Measurements from ENCODE around the gene DRC7. TPM values are rescaled to one million over a fixed set of nuclear protein-coding genes. Genes with fewer than 3 reads are reported as not detected.

The DRC7 gene
- total and polyA plus RNA-seq, 10 of the 15 experiments (the other 5 are each of a cell fraction or from before 2014, with no cell fraction given) = 0.06 to 0.49 (median 0.14) TPM; not detected in 4

DNA sequence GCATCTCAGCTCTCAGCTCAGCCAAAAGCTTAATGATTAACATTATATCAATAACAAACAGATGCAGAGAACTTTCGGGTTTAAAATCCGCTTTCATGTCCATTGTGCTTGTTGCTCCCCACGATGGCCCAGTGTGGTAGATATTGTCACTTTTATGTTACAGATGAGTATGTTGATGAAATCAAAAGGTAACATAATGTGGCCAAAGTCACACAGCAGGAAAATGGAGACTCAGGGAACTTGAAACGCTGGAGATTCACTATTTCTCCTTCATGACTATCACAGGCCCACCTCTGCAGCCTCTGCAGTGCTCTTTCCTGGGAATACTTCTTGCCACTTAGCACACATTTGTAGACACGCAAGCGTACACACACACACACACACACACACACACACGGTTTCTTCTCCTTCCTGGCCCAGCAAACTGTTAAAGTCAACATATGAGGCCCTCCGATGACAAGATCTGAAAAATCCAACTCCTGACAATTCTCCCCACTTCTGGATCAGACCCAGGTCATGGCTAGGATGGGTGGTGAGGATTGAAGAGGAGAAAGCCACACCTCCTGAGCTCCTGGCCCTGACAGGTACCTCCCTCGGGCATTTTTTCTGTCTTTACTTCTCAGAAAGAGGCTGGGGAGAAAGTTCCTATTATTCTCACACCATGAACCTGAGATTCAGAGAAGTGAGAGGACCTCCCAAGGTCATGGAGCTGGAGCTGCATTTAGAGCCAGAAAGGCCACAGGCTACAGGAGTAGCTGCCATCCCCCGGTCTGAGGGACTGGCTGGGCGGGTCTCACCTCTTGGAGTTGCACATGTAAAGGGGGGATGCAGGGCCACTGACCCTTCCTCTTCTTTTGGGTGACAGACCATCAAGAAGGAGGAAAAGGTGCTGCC lies 9.7 kb downstream of the DRC7 start:
- intact Hi-C loops (cut with micrococcal nuclease; ENCODE audit: unreplicated experiment) (no loop called here), in situ Hi-C loops (cut with MboI) (no loop called here)
- Histone ChIP-seq H3K9ac (ENCODE audit: control insufficient read depth, insufficient read depth, low read length) (no peak overlapping the region), H4K20me1 (ENCODE audit: control insufficient read depth, insufficient read depth) (no peaks in the 10 kb centered on the region), H2AFZ (ENCODE audit: control insufficient read depth, low read depth, low read length) (no peak overlapping the region), H3K27me3 (replicated peaks in 1 of 2; ENCODE audit: control insufficient read depth in 2 of 2, insufficient read depth in 2 of 2, low read length in 1 of 2) (no peaks in the 10 kb centered on the region; a peak in 1 of 4 replicates), H3K4me1 (ENCODE audit: control insufficient read depth, insufficient read depth, low read length) (no peaks in the 10 kb centered on the region), H3K9me3 (replicated peaks; ENCODE audit: control insufficient read depth, insufficient read depth, low read length) (no peaks in the 10 kb centered on the region), H3K36me3 (ENCODE audit: control insufficient read depth in 2 of 2, insufficient read depth in 2 of 2, low read length in 1 of 2) (no peaks in the 10 kb centered on the region), H3K4me3 (no peak overlapping the region), H3K27ac (ENCODE audit: control insufficient read depth, insufficient read depth) (no peak overlapping the region), H3K79me2 (ENCODE audit: control insufficient read depth, insufficient read depth, low read length) (no peaks in the 10 kb centered on the region), H3K4me2 (ENCODE audit: control insufficient read depth, insufficient read depth) (no peak overlapping the region)
- 37% methylated on average over 11 of the region's 11 CpGs for WGBS (ENCODE audit: insufficient coverage, insufficient replicate concordance, low lambda C conversion rate, missing lambda C conversion rate)
- ChIA-PET CTCF (no interaction called here), SMC1A (ENCODE audit: uncharacterized antibody, unreplicated experiment) (no interaction called here), RAD21 (ENCODE audit: unreplicated experiment) (interaction anchor here (0.6 kb wide), 1 partner anchor 419 kb away, joined by 3 read pairs; no protein-coding TSS in a partner anchor), POLR2A (interaction anchor here (0.6 kb wide), 2 partner anchors 167 to 228 kb away, joined by 3 to 4 read pairs; no protein-coding TSS in a partner anchor)
- ATAC-seq (peak; percentile 60), FAIRE-seq (no peak), DNase-seq (ENCODE audit: low read depth, low spot score) (no peak)
- no TSS peak for BruUV-seq (replicated peaks)
- TF ChIP-seq RAD21 (IDR thresholded peaks at IDR 0.05; ENCODE audit: insufficient read depth, low read depth, low read length) (no peak), ESRRA (IDR thresholded peaks at IDR 0.05; ENCODE audit: low read length) (no peak), NFYB (IDR thresholded peaks at IDR 0.05; ENCODE audit: insufficient read depth, low read depth, low read length) (no peak), CBX5 (IDR thresholded peaks at IDR 0.05; ENCODE audit: low read depth) (no peak), POU2F2 (IDR thresholded peaks at IDR 0.05; ENCODE audit: borderline replicate concordance, low read depth, low read length) (no peak), JUND (IDR thresholded peaks at IDR 0.05; ENCODE audit: low read depth, low read length) (no peak), MEF2A (IDR thresholded peaks at IDR 0.05; ENCODE audit: insufficient read depth, low read depth, low read length) (no peak), SMAD1 (IDR thresholded peaks at IDR 0.05; ENCODE audit: low read depth, partially characterized antibody) (no peak), TARDBP (IDR thresholded peaks at IDR 0.05; ENCODE audit: borderline replicate concordance) (no peak), SIX5 (IDR thresholded peaks at IDR 0.05; ENCODE audit: low read depth, low read length, severe bottlenecking) (no peak)
- TF ChIP-seq, protein P1, sequence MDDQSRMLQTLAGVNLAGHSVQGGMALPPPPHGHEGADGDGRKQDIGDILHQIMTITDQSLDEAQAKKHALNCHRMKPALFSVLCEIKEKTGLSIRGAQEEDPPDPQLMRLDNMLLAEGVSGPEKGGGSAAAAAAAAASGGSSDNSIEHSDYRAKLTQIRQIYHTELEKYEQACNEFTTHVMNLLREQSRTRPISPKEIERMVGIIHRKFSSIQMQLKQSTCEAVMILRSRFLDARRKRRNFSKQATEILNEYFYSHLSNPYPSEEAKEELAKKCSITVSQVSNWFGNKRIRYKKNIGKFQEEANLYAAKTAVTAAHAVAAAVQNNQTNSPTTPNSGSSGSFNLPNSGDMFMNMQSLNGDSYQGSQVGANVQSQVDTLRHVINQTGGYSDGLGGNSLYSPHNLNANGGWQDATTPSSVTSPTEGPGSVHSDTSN (IDR thresholded peaks at IDR 0.05; ENCODE audit: insufficient replicate concordance, low read depth, low read length) = no peak
- TF ChIP-seq, protein P2, sequence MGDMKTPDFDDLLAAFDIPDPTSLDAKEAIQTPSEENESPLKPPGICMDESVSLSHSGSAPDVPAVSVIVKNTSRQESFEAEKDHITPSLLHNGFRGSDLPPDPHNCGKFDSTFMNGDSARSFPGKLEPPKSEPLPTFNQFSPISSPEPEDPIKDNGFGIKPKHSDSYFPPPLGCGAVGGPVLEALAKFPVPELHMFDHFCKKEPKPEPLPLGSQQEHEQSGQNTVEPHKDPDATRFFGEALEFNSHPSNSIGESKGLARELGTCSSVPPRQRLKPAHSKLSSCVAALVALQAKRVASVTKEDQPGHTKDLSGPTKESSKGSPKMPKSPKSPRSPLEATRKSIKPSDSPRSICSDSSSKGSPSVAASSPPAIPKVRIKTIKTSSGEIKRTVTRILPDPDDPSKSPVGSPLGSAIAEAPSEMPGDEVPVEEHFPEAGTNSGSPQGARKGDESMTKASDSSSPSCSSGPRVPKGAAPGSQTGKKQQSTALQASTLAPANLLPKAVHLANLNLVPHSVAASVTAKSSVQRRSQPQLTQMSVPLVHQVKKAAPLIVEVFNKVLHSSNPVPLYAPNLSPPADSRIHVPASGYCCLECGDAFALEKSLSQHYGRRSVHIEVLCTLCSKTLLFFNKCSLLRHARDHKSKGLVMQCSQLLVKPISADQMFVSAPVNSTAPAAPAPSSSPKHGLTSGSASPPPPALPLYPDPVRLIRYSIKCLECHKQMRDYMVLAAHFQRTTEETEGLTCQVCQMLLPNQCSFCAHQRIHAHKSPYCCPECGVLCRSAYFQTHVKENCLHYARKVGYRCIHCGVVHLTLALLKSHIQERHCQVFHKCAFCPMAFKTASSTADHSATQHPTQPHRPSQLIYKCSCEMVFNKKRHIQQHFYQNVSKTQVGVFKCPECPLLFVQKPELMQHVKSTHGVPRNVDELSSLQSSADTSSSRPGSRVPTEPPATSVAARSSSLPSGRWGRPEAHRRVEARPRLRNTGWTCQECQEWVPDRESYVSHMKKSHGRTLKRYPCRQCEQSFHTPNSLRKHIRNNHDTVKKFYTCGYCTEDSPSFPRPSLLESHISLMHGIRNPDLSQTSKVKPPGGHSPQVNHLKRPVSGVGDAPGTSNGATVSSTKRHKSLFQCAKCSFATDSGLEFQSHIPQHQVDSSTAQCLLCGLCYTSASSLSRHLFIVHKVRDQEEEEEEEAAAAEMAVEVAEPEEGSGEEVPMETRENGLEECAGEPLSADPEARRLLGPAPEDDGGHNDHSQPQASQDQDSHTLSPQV (IDR thresholded peaks at IDR 0.05) = no peak
- TF ChIP-seq, protein P3, sequence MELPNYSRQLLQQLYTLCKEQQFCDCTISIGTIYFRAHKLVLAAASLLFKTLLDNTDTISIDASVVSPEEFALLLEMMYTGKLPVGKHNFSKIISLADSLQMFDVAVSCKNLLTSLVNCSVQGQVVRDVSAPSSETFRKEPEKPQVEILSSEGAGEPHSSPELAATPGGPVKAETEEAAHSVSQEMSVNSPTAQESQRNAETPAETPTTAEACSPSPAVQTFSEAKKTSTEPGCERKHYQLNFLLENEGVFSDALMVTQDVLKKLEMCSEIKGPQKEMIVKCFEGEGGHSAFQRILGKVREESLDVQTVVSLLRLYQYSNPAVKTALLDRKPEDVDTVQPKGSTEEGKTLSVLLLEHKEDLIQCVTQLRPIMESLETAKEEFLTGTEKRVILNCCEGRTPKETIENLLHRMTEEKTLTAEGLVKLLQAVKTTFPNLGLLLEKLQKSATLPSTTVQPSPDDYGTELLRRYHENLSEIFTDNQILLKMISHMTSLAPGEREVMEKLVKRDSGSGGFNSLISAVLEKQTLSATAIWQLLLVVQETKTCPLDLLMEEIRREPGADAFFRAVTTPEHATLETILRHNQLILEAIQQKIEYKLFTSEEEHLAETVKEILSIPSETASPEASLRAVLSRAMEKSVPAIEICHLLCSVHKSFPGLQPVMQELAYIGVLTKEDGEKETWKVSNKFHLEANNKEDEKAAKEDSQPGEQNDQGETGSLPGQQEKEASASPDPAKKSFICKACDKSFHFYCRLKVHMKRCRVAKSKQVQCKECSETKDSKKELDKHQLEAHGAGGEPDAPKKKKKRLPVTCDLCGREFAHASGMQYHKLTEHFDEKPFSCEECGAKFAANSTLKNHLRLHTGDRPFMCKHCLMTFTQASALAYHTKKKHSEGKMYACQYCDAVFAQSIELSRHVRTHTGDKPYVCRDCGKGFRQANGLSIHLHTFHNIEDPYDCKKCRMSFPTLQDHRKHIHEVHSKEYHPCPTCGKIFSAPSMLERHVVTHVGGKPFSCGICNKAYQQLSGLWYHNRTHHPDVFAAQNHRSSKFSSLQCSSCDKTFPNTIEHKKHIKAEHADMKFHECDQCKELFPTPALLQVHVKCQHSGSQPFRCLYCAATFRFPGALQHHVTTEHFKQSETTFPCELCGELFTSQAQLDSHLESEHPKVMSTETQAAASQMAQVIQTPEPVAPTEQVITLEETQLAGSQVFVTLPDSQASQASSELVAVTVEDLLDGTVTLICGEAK (IDR thresholded peaks at IDR 0.05; ENCODE audit: borderline replicate concordance) = no peak
